NCI-H82 treated with DMSO at 0.1 percent for 48 hours (cell line): Measurements from ENCODE around the gene GTF2F1.
"Not testable (repeated sequence)": the region's sequence is repeated elsewhere in the genome, so short reads cannot be mapped to it uniquely, and the experiment has no call there.

Experiments
- DNase-seq: peaks from one replicate; lab custom pipeline; 2025; ENCODE audit not compliant: unreplicated experiment; lab: John Stamatoyannopoulos, UW

GTF2F1 gene

DNA sequence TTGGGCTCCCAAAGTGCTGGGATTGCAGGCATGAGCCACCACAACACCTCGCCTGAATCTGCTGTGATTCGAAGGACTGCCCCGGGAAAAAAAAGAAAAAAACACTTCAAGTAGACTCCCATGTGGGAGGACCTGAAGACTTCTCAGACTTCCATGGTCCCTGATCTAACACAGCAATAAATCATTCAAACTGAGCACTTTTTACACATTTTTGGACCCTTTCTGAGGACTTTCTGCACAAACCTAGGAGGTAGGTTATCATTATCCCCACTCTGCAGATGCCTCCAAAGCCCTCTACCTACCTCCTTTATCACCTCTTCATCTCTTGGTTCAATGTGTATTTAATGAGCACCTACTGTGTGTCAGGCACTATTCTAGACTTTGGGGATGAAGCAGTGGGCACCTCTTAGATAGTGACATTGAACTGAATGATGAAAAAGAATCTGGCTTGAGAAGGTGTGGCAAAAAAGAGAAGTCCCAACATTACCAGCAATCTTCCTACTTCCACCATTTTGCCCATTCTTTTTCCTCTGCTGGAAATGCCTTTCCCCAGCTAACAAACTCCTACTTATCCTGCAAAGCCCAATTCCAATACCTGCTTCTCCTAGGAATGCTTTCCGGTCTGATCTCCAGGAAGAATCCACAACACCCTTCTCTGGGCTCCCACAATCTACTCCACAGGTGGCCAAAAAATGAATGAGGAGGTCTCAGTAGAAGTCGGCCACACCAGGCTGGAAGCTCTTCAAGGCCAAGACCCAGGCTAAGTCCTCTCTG is 33.2 kb downstream of the GTF2F1 start:
- no peak for DNase-seq

DNA sequence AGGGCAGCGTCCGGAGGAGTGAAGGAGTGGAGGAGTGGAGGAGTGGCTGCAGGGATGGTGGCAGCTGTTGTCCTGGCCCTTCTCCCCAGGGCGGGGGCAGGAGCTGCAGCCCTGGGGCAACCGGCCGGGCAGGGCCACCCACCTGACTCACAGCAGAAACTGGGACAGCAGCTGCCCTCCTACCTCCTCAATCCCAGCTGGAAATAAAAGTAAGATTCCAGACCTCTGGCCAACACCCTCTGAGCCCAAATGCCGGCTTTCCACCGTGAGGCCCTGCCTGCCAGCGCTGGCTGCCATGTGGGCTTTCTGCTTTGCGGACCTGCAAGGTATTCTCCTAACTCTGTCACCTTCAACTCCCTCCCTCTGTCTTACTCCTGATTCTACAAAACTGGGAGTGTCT is 35.0 kb downstream of the GTF2F1 start:
- DNase-seq, result no peak

DNA sequence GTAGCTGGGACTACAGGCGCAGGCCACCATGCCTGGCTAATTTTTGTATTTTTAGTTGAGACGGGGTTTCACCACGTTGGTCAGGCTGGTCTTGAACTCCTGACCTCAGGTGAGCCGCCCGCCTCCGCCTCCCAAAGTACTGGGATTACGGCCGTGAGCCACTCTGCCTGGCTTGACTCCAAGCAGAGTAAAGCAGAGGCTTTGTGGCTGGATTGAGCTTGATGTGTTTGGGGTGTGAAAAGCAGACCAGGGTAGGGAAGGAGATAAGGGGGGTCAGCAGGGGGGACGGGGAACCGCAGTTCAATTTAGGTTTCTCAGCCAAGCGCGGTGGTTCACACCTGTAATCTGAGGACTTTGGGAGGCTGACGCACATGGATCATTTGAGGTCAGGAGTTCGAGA is 35.8 kb downstream of the GTF2F1 start:
- DNase-seq, result no peak

GRCh38 chr19:6355321-6356040 is 37.5 kb downstream of the GTF2F1 start:
- DNase-seq, result not testable (repeated sequence)

DNA sequence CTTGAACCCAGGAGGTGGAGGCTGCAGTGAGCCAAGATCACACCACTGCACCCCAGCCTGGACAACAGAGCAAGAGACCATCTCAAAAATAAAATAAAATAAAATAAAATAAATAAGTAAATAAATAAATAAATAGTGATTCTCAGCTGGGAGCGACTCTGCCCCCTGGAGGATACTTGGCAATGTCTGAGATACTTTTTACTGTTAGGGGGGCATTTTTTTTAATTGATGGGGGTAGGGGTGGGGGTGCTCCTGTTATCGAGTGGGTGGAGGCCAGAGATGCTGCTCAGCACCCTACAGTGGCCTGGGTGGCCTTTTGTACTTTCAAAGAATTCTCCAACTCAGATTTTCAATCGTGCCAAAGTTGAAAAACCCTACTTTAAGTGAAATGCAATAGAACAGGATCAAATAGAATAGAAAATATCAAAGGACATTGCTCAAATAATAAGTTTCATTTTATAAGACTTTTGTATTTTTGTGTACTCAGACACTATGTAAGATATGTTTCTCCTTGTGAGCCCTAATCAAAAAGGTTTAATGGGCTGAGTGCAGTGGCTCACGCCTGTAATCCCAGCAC is 38.8 kb downstream of the GTF2F1 start:
- no peak for DNase-seq

- no peak for DNase-seq
Measured at GRCh38 chr19:6352381-6353165, 40.4 kb downstream of the GTF2F1 start.

GRCh38 chr19:6350688-6351087 is 42.3 kb downstream of the GTF2F1 start:
- DNase-seq, result no peak

- not testable (repeated sequence) for DNase-seq
Measured at GRCh38 chr19:6349271-6349670, 43.7 kb downstream of the GTF2F1 start.

GRCh38 chr19:6343462-6343861 is 49.5 kb downstream of the GTF2F1 start:
- DNase-seq, result no peak

GRCh38 chr19:6340493-6341201 is 52.3 kb downstream of the GTF2F1 start:
- DNase-seq, result no peak

DNA sequence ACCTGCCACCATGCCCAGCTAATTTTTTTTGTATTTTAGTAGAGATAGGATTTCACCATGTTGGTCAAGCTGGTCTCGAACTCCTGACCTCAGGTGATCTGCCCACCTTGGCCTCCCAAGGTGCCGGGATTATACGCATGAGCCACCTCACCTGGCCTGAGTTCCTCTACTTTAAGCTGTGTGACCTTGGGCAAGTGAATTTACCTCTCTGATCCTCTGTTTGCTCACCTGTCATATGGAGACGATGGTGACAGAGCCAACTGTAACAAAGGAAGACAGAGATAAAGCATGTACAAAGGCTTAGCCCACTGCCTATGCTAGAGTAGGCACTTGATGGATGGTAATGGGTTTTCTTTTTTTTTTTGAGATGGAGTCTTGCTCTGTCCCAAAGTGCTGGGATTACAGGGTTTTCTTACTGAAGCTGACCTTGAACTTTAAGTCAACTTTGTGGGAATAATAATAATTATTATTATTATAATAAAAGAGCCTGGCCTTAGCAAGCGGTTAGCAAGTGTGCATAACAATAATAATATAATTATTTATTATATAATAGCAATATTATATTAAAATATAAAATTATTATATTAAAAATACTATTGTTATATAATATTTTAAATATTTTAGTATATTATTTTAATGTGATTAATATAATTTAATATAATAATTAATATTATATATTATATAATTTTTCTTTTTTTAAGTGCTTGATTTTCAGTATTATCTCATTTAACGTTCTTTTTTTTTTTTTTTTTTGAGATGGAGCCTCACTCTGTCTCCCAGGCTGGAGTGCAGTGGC is 58.3 kb downstream of the GTF2F1 start:
- DNase-seq, result no peak

- DNase-seq, result no peak
Measured at GRCh38 chr19:6333439-6333838, 59.5 kb downstream of the GTF2F1 start, which contains the start of gene ACER1. Gene ACER1 (minus strand): TSS chr19:6333612. CDS start chr19:6333551, 61 bp downstream.
